Glomerular visceral epithelial cell (primary cell): Measurements from ENCODE around the gene G3BP2.
"Not testable (repeated sequence)": the region's sequence is repeated elsewhere in the genome, so short reads cannot be mapped to it uniquely, and the experiment has no call there.

Source experiments
- DNase-seq: peaks from one replicate; pipeline ENCODE4 v3.0.0-alpha.2; 2016; ENCODE audit errors: extremely low spot score

Gene G3BP2

DNA sequence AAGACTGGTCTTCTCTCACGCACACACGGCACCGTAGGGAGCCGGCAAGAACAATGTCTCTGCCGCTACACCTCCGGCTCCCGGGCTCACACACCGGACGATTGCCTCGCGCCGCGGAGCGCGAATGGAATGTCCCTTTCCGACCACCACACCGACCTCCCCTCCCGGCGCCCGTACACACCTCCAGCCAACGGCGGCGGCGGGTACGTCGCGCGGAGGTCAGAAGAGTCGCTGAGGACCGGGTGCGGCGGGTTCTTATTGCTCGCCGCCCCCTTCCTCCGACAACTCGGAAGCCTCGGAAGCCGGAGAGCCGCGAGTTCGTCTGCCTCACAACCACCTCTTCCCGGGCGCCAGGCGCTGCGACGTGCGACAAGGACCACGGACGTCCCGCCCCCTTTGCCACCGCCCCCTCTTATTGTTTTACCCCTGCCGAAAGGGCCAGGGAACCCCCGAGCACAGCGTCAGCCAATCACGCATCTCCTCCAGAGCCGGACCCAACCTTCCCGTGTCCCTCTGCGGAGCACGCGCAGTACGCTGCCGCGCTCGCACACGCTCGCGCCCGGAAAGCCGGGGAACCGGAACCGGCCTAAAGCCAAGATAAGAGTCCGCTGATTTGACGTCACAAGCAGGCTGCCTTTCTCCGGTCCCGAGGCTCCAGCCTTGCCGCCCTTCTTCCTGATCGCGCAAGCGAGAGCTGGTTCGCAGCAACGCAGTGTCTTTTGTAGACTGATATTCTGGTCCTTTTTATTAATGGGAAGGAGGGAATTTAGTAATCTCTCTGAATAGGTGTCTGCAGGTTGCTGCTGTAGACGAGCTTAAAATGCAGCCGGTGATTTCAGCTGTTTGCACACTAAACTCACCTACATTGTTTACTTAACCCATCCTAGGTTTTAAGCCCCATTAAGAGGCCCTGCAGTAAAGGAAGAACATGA is at the start of gene G3BP2:
G3BP2 (minus strand) TSS at position 385 of the 932 bp plus-strand sequence. CDS start 11,386 bp downstream, outside the sequence.
- peak; percentile 99 for DNase-seq

DNA sequence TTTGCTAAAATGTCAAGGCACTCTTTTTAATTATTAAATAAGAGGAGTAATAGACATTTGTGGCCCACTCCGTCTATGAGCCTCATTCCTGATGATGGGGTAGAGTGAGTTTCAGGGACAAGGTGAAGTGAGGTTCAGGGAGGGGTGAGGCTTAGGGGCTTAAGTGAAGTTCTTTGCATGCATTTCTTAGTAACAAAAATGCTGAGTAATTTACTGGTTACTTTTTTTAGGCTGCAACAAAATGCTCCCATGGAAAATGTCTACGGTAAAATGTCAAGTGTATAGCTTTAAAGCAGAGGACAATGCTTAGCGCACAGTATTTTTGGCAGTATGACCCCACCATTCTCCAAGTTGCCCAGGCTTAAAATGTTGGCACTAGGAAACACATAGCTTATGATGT is 49.2 kb upstream of the G3BP2 start:
- no peak for DNase-seq

DNA sequence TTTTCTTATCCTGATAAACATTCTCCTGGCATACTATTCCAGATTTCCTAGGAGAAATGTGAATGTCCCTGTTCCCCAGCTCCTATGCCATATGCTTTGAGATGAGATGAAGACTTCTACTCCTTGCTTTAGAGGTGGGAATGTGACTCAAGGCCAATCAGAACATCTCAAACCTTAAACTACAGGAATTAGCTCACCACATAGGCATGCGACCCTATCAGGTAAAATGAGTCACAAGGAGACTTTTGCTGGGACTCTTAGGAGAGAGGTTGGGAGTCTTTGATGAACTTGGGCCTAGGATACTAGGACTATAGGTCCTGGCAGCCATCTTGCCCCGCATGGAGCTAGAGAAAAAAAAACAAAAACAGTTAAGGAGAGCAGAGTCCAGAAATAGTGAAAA is 45.3 kb upstream of the G3BP2 start:
- DNase-seq: peak; percentile 16

DNA sequence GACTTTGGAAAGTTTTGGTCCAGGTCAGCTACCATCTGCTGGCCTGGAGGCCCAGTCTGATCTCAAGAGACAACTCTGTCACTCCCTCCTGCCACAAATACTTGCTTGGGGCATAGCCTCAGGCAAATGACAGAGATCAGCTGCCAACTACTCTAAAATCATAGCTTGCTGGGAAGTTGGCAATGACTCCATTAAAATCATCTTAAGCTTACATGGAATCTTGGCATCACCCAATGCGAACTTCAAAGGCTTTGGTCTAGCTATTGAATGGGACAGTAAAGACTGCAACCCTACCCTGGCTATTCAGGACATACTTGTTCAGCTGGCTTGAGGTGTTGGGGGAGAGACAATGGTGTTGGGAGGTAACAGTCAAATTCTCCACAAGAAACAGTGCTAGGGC is 44.2 kb upstream of the G3BP2 start:
- DNase-seq: no peak

DNA sequence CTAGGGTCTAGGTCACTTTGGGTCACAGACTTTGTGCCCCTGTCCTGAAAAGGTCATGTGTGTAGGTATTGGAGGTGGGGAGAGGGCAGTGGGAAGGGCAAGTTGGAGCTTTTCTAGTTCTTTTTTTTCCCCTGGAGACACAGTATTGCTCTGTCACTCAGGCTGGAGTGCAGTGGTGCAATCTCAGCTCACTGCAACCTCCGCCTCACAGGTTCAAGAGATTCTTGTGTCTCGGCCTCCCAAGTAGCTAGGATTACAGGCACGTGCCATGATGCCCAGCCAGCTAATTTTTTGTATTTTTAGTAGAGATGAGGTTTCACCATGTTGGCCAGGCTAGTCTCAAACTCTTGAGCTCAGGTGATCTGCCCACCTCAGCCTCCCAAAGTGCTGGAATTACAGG is 42.8 kb upstream of the G3BP2 start:
- not testable (repeated sequence) for DNase-seq

DNA sequence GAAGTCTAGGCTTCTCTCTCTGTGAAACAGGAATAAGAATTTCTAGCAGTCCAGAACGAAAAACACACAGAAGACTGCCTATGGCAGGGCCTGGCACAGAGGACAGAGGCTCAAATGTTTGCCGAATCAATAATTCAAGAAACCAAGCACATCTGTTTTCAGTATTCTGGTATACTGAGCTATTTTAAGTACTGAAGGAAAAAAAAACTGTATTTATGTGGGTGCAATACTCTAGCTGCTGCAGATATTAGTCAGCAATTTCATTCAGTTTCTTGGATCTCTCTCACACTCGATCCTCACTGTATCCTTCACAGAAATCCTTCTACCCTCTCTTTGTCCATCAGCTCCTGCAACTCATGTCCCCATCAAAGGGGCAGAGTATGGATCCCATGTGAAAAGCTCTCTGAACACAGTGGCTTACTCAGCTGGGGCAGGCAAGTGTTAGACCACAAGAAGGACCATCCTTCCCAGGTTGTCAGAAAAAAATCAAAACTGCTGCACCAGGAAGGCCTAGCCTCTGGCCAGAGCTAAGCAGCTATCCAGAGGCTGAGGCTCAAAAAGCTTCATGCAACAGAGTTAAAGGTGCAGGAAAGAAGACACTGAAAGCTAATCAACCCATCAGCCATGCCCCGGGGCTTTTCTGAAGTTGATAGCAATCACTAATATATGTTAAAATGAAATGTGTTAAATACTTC is 42.0 kb upstream of the G3BP2 start:
- no peak for DNase-seq

DNA sequence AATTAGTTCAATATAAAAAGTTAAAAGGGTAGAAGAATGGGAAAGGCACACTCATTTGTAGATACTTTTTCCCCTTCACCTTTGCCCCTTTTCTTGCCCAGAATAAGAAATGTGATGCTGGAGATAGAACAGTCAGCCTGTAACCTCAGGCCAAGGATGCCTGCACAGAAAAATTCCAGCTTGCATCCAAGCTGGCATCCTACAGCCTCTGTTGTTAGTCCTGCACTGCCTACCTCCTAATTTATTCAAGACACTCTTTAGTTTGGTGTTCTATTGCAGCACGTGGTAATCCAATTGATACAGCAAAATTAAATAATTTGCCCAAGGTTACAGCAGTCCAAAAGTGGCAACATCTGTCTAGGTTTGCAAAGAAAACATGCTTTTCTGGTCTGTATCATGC is 41.5 kb upstream of the G3BP2 start:
- no peak for DNase-seq

DNA sequence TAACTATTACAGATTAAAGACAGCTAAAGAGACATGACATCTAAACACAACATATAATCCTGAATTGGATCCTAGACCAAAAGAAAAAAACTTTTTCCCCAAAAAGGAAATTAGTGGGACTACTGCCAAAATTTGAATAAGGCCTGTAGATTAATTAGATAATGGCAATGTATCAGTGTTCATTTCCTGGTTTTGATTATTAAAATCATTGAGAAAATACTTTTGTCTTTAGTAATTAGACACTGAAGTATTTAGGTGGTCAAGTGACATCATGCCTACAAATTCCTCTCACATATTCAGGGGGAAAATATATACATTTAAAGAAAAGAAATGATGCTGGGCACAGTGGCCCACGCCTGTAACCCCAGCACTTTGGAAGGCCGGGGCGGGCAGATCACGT is 40.8 kb upstream of the G3BP2 start:
- no peak for DNase-seq

DNA sequence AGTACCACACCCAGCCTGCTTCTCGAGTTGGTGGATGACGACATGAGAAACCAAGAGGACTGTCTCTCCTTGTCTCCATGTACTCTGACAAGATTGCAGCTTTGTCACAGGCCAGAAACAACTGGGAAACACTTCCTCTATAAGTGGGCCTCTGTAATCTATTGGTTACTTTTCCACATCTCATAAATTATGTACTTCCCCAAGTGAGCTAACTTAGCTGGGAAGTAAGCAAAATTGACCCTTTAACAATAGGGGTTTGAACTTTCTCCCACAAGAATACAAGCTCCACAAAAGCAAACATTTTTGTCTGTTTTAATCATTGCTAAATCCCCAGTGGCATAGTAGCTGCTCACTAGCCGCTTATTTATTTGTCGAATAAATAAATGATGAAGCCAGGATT is 37.0 kb upstream of the G3BP2 start:
- DNase-seq: no peak

DNA sequence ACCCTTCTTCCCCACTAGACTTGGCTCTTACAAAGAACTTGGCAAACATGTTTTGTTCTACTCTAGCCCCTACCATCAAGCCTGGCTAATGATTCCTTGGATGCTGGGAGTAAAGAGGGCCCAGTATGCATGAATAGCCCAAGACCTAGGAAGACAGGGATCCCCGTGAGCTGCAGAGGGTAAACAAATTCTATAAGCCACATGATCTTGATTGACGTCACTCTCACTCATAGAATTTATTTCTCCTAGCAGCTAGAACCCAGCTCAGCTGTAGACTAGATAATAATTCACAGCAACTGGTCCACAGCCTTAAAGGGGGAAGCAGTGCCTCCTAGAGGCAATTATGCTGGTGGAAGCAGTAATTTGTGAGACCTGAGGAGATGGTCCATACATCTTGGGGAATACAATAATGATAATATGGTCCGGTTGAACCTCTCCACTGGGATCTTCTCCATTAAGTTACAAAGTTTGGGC is 35.0 kb upstream of the G3BP2 start:
- DNase-seq: no peak

DNA sequence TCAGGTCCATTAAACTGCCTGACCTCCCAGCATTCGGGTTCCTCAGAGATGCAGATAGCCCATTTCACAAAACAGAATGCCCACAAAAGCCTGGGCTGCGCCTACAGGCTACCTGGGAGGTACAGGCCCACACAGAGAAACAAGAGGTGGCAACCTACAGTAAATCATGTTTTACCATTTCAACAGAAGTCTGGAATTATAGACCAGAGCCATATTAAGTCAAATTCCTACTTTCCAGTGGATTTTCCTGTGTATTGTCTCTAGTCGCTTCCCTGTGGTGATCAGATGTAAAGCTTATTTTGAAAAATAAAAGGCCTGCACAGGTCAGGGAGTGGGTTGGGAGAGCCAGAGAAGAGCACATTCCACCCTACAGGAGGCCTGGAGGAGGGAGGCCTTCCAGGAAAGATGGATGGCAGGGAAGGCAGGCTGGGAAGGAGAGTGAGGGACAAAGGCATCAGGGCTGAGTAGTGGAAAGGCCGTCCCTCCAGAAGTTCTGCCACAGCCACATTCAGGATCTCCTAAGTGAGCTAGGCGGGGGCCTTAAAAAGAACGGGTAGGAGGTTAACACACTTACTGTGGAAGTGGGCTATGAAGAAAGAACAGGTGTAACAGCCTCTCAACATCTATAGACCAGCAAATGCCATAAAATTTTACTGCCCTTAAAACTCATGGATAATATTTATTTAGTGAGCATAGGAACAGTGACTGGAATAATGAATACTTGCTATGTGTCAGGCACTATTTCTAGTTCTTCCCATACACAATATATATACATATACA is 32.2 kb upstream of the G3BP2 start:
- no peak for DNase-seq

DNA sequence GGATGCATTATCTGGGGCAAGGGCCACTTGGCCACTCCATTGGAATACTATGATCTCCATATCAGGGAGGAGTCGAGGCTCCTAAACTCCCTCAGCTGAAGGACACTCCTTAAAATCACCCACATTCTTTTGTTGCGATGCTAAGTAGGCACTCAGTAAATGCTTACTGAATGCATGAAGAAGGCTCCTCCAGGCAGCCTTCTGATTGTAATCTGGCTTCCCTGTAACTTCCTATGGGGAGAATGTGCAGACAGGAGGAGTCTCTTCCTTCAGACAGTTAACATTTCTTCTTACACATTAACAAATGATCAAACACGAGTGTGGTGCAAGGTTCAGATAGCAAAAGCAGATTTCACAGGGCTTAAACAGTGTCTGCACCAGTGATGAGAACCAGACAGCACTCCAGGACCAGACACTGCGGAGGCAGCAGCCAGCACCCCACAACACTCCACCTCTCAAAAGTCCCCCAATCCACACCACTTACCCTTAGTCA is 29.8 kb upstream of the G3BP2 start:
- DNase-seq: no peak

DNA sequence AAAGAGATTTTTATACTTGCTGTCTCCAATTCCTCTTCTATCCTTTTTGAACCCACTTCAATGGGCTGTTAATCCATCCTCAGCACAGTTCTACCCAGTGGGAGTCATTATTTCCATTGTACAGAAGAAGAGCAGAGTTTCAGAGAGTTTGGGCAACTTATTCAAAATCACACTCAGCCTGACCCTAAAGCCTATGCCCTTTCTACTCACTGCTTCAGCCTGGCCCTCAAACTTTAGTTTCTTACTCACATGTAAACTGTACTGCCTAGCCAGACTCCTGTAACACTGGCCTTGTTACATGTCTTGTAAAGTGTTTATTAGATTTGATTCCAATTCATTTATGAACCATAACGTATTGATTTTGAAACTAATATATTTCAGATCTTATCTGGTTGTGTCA is 26.1 kb upstream of the G3BP2 start:
- no peak for DNase-seq

DNA sequence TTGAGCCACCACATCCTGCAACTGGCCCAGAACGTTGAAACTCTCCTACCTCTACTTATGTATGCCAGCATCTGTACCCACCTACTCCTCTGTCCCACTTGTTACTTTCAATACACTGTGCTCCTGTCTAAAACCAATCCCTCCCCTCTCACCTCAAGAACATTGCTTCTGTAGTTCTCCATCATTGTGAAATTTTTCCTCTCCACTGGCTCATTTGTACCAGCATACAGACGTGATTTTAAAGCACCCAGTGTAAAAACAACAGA is 25.7 kb upstream of the G3BP2 start:
- DNase-seq: no peak

DNA sequence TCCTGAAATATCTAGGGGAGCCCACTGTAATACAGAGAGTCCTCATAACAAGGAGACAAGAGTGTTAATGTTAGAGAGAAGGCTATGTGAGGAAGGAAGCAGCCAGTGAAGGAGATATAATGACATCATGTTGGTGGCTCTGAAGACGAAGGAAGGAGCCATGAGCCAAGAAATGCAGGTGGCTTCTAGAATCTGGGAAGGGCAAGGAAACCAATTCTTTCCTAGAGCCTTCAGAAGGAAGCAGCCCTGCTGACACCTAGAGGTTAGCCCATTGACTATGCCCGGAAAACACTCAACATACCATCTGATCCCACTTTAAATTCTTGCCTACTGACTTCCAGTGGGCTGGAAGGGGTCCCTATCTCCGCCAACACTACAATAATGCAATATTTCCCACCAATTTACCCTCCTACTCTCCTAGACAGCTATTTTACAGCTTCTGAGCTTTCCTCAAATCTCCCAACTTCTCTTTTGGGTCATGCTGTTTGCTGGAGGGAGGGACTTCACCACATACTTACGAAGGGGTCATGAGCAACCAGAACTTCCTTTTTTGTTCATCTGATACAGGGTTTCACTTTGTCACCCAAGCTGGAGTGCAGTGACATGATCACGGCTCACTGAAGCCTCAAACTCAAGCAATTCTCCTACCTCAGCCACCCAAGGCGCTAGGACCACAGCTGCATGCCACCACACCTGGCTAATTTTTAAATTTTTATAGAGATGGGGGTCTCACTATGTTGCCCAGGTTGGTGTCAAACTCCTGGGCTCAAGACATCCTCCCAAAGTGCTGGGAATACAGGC is 25.2 kb upstream of the G3BP2 start:
- no peak for DNase-seq

DNA sequence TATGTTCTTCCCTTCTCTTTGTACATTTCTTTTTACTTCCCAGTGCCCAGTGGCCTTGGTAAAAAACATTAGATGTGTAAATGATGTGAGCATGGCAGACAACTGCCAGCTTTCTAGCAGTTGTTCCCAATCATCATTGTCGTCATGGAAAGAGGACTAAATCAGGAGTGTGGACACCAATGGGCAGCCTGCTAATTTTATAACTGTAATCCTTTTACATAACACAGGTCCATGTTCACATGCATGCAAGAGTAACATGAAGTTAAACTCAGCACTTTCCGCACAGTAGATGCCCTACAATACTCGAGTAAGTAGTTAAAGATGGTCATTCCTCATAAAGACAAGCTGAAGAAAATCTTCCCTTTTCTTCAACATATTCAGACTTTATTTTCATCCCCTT is 23.4 kb upstream of the G3BP2 start:
- no peak for DNase-seq

DNA sequence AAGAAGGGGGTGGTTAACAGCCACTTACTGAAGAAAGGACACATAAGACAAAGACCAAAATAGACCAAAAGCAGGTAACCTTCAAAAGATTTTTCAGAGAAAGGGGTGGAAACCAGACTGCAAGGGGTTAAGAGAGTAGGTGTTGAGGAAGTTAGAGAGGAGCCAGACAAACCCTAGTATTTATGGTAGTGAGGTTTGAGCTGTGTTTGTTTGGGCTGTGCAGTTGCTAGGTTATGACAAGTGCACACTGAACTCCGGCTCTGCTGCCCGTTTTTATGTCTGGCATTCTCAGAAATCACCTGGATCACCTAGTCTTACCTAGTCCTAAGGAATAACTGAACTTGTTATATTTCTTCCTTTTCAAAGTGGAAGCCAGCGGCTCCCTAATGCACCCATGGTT is 22.9 kb upstream of the G3BP2 start:
- no peak for DNase-seq

DNA sequence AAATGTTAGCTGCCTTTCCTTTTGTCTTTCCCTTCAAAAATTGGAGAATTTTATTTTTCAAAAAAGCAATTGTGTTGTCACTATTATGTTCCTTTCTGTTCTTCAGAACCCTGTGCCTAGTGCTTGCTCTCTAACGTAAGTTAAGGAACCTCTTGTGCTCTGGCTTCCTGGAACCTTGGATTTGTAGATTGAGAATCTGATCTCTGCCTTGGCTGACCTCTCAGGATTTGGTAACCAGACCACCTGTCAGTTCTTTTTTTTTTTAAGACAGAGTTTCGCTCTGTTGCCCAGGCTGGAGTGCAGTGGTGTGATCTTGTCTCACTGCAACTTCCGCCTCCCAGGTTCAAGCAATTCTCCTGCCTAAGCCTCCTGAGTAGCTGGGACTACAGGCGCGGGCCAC is 18.9 kb upstream of the G3BP2 start:
- DNase-seq: not testable (repeated sequence)

DNA sequence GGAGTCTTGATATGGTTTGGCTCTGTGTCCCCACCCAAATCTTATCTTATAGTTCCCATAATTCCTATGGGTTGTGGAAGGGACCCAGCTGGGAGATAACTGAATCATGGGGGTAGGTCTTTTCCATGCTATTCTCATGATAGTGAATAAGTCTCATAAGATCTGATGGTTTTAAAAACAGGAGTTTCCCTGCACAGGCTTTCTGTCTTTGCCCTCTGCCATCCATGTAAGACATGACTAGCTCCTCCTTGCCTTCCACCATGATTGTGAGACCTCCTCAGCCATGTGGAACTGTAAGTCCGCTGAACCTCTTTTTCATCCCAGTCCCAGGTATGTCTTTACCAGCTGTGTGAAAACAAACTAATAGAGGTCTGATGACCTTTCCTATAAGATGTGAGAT is 13.9 kb upstream of the G3BP2 start:
- not testable (repeated sequence) for DNase-seq

DNA sequence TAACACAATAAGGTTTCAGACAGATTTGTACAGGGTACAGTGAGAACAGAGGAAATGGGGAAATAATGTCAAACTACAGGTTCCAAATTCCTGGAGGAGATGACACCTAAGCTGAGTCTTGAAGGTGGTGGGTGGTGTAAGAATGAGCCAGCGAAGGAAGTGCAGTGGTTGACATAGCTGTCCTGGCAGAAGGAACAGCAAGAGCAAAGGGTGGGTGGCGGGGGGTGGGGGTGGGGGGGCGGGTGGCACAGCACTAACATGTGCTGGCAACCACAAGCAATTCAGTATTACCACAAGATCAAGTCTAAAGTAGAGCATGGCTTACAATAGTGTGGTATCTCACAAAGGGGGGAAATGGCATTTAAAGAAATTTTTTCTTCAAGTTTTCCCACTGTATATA is 13.1 kb upstream of the G3BP2 start:
- DNase-seq: peak; percentile 28

DNA sequence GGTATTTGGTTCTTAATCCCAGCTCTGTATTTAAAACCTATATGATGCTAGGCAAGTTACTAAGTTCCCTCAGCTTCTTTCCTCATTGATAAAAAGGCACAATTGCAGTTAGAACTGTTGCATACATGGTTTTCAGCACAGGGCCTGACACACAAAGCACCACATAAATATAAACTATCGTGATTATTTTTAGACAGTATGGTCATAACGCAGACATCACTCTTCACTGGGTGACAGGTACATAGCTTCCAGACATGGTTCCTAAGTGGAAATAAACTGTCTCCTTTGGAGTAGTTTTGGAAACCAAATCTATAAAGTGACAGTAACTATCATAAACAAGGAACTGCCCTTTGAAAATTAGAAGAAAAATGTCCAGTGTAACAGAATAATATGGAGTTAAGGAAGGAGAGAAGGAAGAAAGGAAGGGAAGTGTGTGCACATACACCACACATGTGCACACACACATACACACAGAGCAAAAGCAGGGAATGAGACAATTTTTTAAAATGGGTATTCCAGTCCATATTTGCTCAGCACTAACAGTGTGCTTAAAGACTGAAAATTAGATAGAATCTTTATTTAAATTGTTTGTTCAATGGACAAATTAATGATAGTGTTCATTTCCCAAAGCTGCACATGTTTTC is 12.5 kb upstream of the G3BP2 start:
- no peak for DNase-seq
